Hepatic stellate cell (primary cell): ENCODE measurements around the gene CLEC18C.
A peak's percentile ranks its signal among the peaks of the same experiment; 100 is the strongest.
"Not testable (repeated sequence)": the region's sequence is repeated elsewhere in the genome, so short reads cannot be mapped to it uniquely, and the experiment has no call there.

Source experiments
- DNase-seq: peaks from one replicate; pipeline ENCODE4 v3.0.0; 2011; ENCODE audit warnings: low spot score

CLEC18C gene

DNA sequence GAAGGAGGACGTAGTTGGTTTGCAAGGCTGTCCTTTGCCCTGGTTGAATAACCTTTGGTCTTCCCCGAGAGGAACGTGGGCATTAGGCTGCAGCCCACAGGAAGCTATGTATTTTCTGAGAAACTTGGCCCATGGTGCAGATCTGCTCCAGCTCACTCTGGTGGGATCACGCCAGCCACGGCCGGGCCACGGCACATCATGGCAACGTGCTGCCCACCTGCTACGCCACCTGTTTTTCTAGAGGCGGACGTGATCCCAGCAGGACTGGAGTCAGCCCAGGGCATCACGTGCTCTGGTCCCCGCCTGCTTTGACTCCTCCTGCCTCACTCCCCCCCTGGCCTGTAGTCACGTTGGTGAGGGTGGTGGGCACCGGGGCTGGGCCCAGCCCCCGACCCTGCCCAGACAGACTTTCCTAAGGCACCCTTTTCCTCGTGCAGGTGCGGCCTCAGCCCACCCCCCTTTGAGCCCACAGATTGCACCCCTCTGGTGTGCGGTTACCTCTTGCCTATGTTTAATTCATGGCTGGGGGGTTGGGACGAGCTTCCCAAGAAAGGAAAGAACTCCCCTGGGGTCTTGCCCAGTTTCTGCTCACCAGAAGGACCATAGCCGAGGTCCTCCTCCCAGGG is at the start of gene CLEC18C:
CLEC18C (plus strand) TSS at position 576 of the 626 bp plus-strand sequence. CDS start 492 bp downstream, outside the sequence.
- DNase-seq: not testable (repeated sequence)

- DNase-seq: not testable (repeated sequence)
Measured at GRCh38 chr16:70123822-70124221, 49.8 kb upstream of the CLEC18C start.

DNA sequence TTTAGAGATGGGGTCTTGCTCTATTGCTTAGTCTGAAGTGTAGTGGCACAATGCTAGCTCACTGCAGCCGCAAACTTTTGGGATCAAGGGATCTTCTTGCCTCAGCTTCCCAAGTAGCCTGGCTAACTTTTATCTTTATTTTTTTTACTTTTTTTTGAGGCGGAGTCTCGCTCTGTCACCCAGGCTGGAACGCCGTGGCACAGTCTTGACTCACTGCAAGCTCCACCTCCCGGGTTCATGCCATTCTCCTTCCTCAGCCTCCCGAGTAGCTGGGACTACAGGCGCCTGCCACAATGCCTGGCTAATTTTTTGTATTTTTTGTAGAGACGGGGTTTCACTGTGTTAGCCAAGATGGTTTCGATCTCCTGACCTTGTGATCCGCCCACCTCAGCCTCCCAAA is 47.4 kb upstream of the CLEC18C start:
- DNase-seq: not testable (repeated sequence)

DNA sequence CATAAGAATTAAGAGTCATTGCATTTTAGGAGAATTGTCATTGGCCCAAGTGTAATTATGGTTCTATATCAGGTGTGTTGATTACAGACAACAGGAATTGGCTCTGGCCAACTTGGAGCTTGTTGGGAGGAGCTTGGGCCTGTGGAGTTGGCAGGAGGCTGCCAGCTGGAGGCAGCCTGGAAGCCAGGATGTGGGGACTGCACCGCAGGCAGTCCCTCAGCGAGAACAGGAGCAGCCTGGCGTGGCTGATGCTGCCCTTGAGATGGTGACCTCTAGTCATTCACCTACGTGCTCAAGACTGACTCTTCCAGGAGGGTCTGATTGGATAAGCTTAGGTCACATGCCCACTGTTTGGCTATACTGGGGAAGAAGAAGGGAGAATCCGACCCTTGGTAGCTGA is 45.9 kb upstream of the CLEC18C start:
- not testable (repeated sequence) for DNase-seq

- not testable (repeated sequence) for DNase-seq
Measured at GRCh38 chr16:70128844-70129243, 44.7 kb upstream of the CLEC18C start.

GRCh38 chr16:70135796-70136195 is 37.8 kb upstream of the CLEC18C start:
- not testable (repeated sequence) for DNase-seq

GRCh38 chr16:70136595-70136994 is 37.0 kb upstream of the CLEC18C start:
- not testable (repeated sequence) for DNase-seq

DNA sequence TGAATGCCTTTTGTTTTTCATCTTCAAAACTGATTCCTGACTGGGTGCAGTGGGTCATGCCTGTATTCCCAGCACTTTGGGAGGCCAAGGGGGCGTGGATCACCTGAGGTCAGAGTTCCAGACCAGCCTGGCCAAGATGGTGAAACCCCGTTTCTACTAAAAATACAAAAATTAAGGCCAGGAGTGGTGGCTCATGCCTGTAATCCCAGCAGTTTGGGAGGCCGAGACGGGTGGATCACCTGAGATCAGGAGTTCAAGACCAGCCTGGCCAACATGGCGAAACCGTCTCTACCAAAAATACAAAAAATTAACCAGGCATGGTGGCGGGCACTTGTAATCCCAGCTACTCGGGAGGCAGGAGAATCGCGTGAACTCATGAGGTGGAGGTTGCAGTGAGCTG is 30.8 kb upstream of the CLEC18C start:
- not testable (repeated sequence) for DNase-seq

DNA sequence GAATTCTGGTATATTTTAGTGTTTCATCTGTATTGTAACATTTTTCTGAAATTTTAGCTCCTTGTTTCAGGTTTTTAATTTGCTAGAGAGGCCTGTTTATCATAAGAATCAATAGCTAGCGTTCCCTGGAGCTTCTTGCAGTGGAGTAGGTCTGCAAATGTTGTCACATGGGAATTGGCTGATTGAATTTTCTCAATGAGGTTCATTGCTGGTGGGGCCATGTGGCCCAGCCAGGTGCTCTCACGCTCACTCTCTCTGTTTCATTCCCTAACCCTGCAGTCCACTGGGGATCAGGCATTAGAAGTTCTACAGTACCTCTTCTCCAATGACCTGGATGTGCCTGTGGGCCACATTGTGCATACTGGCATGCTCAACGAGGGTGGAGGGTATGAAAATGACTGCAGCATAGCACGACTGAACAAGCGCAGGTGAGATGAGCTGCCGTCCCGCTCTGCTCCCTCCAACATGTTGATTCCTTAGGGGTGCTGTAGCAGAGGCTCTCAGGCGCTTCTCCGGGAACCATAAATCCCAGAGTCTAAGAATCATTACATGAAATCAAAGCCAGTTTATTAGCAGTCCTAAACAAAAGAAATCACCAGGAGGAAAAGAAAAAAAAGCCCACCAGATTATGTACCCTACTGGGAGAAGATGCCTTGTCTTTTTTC is 30.2 kb upstream of the CLEC18C start:
- DNase-seq: not testable (repeated sequence)

DNA sequence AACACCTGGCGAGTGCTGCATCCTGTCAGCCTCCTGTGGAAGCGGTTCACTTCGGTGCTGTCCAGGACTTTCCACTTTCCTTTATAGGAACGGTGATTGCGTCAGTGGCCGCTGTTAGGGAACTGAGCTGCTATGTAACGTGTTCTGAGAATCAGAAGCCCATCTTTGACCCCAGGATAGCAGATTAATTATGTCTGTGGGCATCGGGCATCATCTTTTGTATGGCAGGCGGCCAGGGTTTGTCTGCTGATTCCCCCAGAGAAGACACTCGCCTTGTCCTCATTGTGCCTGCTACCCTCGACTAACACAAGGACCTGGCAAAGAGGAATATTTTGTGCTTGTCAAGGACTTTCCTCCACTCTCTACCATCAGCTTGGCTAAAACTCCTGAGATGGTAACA is 25.7 kb upstream of the CLEC18C start:
- DNase-seq: not testable (repeated sequence)

DNA sequence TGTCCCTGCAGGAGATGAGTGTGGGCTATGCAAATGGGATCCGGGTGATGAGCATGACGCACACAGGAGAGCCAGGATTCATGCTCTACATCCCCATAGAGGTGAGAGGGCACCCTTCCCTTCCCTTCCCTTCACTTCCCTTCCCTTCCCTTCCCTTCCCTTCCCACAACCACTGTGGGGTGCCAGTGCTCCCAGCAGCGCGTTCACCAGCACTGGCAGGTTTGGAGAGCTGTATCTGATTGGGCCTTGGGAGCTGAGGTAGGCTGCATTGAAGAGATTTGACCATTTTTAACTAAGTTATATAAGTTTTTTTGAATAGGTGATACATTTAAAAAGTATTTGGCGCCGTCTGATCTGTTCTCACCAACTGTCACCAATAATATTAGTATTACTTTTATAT is 25.1 kb upstream of the CLEC18C start:
- DNase-seq: not testable (repeated sequence)

DNA sequence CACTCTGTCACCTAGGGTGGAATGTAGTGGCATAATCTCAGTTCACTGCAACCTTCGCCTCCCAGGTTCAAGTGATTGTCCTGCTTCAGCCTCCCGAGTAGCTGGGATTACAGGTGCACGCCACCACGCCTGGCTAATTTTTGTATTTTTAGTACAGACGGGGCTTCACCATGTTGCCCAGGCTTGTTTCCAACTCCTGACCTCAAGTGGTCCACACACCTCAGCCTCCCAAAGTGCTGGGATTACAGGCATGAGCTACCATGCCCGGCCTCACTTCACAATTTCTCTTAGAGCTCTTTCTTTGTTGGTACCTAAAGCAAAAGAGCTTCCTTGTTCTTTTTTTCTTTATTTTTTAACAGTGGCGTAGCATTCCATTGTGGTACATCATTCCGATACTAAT is 24.3 kb upstream of the CLEC18C start:
- DNase-seq: not testable (repeated sequence)

DNA sequence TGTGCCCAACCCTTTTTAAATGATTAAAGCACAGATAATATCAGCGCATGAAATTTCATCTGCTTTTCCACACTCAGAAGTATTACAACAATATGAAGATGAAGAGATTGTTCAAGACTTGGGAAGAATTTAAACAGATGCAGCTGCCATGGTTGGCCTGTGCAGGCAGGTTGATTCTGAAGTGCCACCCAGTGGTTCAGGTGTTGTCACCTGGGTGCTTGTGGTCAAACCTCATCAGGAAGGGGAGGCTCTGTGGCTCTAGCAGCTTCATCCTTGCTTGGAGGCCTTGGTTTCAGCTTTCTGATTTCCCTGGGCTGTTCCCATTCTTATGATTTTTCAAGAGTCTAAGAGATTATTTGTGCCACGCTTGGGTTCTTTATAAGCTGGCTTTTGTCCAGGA is 22.2 kb upstream of the CLEC18C start:
- DNase-seq: no peak

DNA sequence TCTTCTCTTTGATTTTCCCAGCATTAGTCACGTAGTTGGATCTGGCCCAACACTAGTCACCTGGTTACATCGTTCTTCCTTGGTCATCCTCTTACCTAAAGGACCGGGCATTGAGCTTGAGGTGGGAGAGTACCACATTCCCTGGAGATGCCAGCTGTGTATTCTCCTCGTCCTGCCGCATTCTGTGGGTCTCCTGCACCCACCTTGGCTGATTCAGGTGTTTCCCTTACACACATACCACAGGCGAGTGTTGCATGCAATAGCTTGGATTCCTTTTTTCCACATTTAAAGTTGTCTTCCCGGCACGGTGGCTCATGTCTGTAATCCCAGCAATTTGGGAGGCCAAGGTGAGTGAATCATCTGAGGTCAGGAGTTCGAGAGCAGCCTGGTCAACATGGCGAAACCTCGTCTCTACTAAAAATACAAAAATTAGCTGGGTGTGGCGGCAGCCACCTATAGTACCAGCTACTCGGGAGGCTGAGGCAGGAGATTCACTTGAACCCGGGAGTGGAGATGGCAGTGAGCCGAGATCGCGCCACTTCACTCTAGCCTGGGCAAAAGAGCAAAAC is 21.6 kb upstream of the CLEC18C start:
- DNase-seq: no peak

DNA sequence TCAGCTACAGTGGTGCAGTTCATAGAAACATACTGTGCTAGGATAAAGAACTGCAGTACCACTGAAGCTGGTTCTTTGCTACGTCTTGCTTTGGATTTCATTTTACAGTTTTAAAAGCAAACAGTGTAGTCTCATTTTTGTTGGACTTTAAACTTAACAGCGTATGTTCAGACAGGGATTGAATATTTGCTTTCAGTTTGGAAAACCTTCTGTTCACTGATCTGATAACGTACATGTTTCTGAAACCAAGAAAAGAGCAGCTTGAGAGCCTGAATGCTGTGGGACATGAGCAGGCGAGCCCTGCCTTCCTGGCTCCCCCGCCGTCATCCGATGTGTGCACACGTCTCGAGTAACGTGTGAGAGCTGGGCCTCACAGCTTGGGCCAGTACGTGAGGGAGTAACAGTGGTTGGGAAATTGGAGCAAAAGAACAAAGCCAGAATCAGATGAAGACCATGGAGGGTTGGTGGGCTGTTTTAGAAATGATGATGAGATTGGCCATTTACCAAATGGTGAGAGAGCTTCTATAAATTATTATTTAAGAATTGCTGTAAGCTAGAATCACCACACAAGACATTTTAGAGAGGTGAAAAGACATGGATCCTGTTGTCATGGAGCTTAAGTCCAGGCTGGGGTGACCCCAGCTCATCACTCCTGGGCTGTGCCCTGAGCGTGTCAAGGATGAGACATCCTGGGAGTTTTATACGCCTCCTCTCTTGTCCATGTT is 20.8 kb upstream of the CLEC18C start:
- DNase-seq: no peak

DNA sequence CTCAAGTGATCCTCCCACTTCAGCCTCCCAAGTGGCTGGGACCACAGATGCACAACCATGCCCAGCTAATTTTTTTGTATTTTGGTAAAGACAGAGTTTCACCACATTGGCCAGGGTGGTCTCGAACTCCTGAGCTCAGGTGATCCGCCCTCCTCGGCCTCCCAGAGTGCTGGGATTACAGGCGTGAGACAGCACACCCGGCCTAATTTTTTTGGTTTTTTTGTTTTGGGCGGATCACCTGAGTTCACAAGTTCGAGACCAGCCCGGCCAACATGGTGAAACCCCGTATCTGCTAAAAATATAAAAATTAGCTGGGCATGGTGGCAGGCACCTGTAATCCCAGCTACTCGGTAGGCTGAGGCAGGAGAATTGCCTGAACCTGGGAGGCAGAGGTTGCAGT is 18.9 kb upstream of the CLEC18C start:
- not testable (repeated sequence) for DNase-seq

DNA sequence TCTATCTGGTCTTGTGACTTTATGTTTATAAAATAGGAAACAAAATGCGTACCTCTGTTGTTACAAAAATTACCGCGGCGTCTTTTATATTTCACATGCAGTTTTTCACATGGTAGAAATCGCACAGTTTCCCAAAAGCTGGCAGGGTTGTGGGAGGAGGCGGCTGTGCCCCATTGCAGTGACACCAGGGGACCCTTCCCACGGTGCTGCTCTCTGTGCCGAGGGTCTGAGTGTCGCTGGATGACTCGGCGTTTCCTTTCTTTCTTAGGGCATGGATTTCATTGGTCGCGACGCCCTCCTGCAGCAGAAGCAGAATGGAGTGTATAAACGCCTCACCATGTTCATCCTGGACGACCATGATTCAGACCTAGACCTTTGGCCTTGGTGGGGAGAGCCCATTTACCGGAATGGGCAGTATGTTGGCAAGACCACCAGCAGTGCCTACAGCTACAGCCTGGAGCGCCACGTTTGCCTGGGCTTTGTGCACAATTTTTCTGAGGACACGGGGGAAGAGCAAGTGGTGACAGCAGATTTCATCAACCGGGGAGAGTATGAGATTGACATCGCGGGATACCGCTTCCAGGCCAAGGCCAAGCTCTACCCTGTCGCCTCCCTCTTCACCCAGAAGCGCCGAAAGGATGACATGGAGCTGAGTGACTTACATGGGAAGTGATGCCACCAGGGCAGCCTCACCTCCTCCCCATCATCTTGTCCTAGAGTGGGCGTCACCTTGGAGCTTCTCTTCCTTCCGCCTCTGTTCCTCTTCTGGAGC is 17.2 kb upstream of the CLEC18C start:
- DNase-seq: no peak

GRCh38 chr16:70157105-70157476 is 16.5 kb upstream of the CLEC18C start:
- no peak for DNase-seq

DNA sequence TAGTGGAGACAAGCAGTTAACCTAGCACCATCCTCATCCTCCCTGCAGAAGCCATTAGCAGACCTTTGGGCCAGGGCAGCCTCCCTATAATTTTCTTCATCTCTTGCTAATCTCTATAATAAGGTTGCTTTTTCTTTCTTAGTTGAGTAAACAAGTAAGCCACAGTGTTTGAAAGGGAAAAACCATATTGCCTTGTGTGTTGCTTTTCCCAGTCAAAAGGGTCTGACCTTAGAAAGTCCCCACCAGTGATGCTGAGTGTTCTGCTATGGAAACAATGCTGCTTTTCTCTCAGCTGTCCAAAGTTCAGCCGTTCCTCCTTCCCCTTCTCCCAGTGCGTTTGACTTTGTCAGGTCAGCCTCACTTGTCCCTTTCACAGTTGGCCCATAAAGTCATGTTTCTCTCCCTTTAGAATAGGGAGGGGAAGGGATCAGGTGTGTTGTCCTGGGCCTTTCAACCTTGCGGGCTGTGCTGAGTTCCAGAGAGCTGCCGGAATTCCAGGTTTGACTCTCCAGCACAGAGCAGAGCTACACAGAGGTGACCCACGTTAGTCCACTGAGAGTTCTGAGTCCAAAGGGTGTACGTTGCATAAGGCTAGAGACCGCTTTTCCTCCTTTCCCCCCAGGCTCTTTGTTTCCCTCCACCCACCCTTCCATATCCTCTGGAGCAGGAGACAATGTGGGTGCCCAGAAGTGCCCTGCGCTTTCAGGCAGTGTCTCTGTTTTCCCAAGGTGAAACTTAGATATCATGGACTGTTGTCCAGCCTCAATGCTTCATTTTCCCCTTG is 15.9 kb upstream of the CLEC18C start:
- DNase-seq: peak; percentile 7

DNA sequence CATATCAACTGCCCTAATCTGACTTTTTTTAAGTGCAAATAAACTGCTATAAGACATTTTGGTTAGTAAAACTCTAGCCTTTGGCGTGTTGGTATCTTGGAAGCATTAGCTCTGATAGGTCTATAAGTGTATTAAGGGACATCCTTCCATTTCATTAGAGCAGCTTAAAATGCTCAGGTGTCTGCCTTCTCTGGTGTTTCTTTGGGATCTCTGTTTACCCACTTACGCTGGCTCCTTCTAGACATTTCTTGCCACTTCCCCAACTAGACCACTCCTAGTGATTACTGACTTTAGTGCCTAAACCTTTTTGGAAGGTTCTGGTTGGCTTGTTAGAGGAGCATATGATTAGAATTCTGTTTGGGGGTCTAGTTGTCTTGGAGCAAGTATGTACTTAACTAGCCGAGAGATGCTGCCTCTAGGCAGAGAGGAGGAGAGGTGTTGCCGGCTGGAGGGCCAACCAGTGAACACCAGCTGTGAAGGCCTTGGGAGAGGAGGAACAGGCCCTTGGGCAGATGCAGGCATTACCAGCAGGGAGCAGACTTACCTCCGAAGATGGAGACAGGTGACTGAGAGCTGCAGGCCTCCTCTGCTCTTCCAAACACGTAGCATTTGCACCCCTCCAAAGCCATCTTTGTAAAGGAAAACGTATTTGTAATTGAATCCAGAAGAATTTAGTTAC is 15.2 kb upstream of the CLEC18C start:
- DNase-seq: peak; percentile 9
